SK-N-SH treated with all-trans-retinoic acid at 6 μM for 48 hours (cell line): Measurements from ENCODE around the gene GPX1.

Experiments
- ARNTL ChIP-seq: fragments of 450-650 bp; formaldehyde crosslinking; IDR thresholded peaks from 2 replicates; pipeline ENCODE4 v1.5.0; 2020; ENCODE audit warnings: low read depth, mild to moderate bottlenecking, moderate library complexity, borderline replicate concordance
- BACH2 ChIP-seq: fragments of 250-450 bp; sonication (Bioruptor Pico); IDR thresholded peaks from 2 replicates; pipeline ENCODE4 v1.9.0; 2021; ENCODE audit warnings: mild to moderate bottlenecking, borderline replicate concordance
- GLIS3 ChIP-seq: fragments of 250-450 bp; sonication (Bioruptor Pico); IDR thresholded peaks from 2 replicates; pipeline ENCODE4 v1.5.0; 2020; ENCODE audit warnings: mild to moderate bottlenecking, moderate library complexity
- ISL1 ChIP-seq: fragments of 250-450 bp; sonication (Bioruptor Pico); IDR thresholded peaks from 2 replicates; pipeline ENCODE4 v2.1.2; 2022; ENCODE audit warnings: mild to moderate bottlenecking, moderate library complexity
- RARB ChIP-seq: fragments of 250-450 bp; sonication (Bioruptor Pico); IDR thresholded peaks from 2 replicates; pipeline ENCODE4 v1.8.0; 2021; ENCODE audit warnings: mild to moderate bottlenecking, moderate library complexity
- TCF4 ChIP-seq: fragments of 250-450 bp; sonication (Bioruptor Pico); IDR thresholded peaks from 2 replicates; pipeline ENCODE4 v1.8.0; 2021; ENCODE audit warnings: mild to moderate bottlenecking, moderate library complexity, borderline replicate concordance
- TOX ChIP-seq: fragments of 250-450 bp; sonication (Bioruptor Pico); IDR thresholded peaks from 2 replicates; pipeline ENCODE4 v1.8.0; 2021; ENCODE audit warnings: mild to moderate bottlenecking, moderate library complexity, borderline replicate concordance
- ZFP3 ChIP-seq: fragments of 250-450 bp; sonication (Bioruptor Pico); IDR thresholded peaks from 2 replicates; pipeline ENCODE4 v1.5.0; 2020; ENCODE audit warnings: mild to moderate bottlenecking, moderate library complexity
- TF ChIP-seq, protein P1 (sequence below): fragments of 250-450 bp; sonication (Bioruptor Pico); IDR thresholded peaks from 2 replicates; pipeline ENCODE4 v1.8.0; 2020; ENCODE audit warnings: mild to moderate bottlenecking, moderate library complexity, borderline replicate concordance
- TF ChIP-seq, protein P2 (sequence below): fragments of 250-450 bp; sonication (Bioruptor Pico); IDR thresholded peaks from 2 replicates; pipeline ENCODE4 v1.5.1; 2021; ENCODE audit warnings: mild to moderate bottlenecking, moderate library complexity
- TF ChIP-seq, protein P3 (sequence below): fragments of 250-450 bp; sonication (Bioruptor Pico); IDR thresholded peaks from 2 replicates; pipeline ENCODE4 v1.5.1; 2020; ENCODE audit warnings: low read depth, mild to moderate bottlenecking, moderate library complexity

DNA sequence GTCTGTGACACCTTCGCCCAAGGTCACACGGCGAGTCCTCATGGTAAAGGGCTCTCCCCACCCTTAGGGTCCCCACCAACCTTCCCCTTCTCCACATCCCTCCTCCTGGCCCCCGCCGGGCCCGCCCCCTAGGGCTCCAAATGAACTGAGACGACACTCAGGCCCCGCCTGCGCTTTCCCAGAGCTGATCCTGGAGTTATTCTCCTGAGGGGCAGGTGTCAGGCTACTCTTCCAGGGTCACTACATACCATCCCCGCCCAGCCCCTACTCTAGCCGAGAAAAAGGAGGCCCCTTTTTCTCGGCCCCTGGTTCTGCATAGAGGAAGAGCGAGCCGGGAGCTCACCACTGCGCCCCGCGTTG is 18.6 kb downstream of the GPX1 start:
- TF ChIP-seq, protein P1, sequence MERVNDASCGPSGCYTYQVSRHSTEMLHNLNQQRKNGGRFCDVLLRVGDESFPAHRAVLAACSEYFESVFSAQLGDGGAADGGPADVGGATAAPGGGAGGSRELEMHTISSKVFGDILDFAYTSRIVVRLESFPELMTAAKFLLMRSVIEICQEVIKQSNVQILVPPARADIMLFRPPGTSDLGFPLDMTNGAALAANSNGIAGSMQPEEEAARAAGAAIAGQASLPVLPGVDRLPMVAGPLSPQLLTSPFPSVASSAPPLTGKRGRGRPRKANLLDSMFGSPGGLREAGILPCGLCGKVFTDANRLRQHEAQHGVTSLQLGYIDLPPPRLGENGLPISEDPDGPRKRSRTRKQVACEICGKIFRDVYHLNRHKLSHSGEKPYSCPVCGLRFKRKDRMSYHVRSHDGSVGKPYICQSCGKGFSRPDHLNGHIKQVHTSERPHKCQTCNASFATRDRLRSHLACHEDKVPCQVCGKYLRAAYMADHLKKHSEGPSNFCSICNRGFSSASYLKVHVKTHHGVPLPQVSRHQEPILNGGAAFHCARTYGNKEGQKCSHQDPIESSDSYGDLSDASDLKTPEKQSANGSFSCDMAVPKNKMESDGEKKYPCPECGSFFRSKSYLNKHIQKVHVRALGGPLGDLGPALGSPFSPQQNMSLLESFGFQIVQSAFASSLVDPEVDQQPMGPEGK (CRISPR knock-in tag): no peak
- TF ChIP-seq TCF4 (no peak), ZFP3 (CRISPR knock-in tag) (0 out of 2 replicates have a peak, but pooled peaks have one; percentile 1), TOX (CRISPR knock-in tag) (no peak), ARNTL (CRISPR knock-in tag) (no peak), BACH2 (CRISPR knock-in tag) (no peak), GLIS3 (0 out of 2 replicates have a peak, but pooled peaks have one; percentile 8), RARB (CRISPR knock-in tag) (no peak), ISL1 (no peak)
- TF ChIP-seq, protein P2, sequence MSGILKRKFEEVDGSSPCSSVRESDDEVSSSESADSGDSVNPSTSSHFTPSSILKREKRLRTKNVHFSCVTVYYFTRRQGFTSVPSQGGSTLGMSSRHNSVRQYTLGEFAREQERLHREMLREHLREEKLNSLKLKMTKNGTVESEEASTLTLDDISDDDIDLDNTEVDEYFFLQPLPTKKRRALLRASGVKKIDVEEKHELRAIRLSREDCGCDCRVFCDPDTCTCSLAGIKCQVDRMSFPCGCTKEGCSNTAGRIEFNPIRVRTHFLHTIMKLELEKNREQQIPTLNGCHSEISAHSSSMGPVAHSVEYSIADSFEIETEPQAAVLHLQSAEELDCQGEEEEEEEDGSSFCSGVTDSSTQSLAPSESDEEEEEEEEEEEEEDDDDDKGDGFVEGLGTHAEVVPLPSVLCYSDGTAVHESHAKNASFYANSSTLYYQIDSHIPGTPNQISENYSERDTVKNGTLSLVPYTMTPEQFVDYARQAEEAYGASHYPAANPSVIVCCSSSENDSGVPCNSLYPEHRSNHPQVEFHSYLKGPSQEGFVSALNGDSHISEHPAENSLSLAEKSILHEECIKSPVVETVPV (CRISPR knock-in tag): no peak
- TF ChIP-seq, protein P3, sequence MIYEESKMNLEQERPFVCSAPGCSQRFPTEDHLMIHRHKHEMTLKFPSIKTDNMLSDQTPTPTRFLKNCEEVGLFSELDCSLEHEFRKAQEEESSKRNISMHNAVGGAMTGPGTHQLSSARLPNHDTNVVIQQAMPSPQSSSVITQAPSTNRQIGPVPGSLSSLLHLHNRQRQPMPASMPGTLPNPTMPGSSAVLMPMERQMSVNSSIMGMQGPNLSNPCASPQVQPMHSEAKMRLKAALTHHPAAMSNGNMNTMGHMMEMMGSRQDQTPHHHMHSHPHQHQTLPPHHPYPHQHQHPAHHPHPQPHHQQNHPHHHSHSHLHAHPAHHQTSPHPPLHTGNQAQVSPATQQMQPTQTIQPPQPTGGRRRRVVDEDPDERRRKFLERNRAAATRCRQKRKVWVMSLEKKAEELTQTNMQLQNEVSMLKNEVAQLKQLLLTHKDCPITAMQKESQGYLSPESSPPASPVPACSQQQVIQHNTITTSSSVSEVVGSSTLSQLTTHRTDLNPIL (CRISPR knock-in tag): no peak
